B cell (primary cell): ENCODE data around the gene DCLK1. TPM values are rescaled to one million over a fixed set of nuclear protein-coding genes. Genes with fewer than 3 reads are reported as not detected.

Source experiments
- ATAC-seq: fragments of 200-7000 bp; cut with Tn5 transposase; one replicate; pipeline ENCODE4 v1.10.0; 2021; ENCODE audit warnings: low read depth, mild to moderate bottlenecking, moderate number of reproducible peaks, moderate library complexity
- CTCF ChIA-PET: fragments of 350-600 bp; sonication (Branson Sonifier 250); formaldehyde crosslinking; loops from one replicate; lab custom pipeline; 2021; ENCODE audit warnings: antibody characterized with exemption, inconsistent platforms; lab: Charles Lee
- POLR2A ChIA-PET: fragments of 350-600 bp; sonication (Branson Sonifier 250); formaldehyde crosslinking; loops from one replicate; lab custom pipeline; 2021; ENCODE audit warnings: antibody characterized with exemption; lab: Charles Lee
- DNase-seq: peaks from one replicate; pipeline ENCODE4 v3.0.0; 2013
- H2AFZ ChIP-seq: 2 replicates; pipeline ENCODE4 v1.6.1; 2012; ENCODE audit warnings: mild to moderate bottlenecking, low read depth, low read length; ENCODE audit not compliant: insufficient read depth, poor library complexity, severe bottlenecking
- H3K27ac ChIP-seq, 2 donors: 1 replicate in 1 of 2; 2 replicates in 1 of 2; pipeline ENCODE4 v1.5.1; 2012 to 2013; ENCODE audit warnings: low read length in 2 of 2, mild to moderate bottlenecking in 2 of 2, moderate library complexity in 1 of 2
- H3K27me3 ChIP-seq, 4 experiments: fragments of 200-600 bp in 1 of 4; sonication (generic) in 1 of 4; replicated peaks in 1 of 4; 1 replicate in 2 of 4; 2 replicates in 2 of 4; pipeline versions ENCODE4 v1.6.1 to v1.7.0; 2013 to 2016; ENCODE audit warnings: low read length in 3 of 4, mild to moderate bottlenecking in 2 of 4, mixed read lengths in 1 of 4, moderate library complexity in 1 of 4; ENCODE audit not compliant: insufficient read depth in 4 of 4, control insufficient read depth in 3 of 4; ENCODE audit errors: control extremely low read depth in 1 of 4
- H3K36me3 ChIP-seq, 2 experiments: replicated peaks in 1 of 2; 1 replicate in 1 of 2; 2 replicates in 1 of 2; pipeline versions ENCODE4 v1.6.1 to v1.7.1; 2013; ENCODE audit warnings: low read length in 1 of 2; ENCODE audit not compliant: insufficient read depth in 2 of 2, control insufficient read depth in 1 of 2; ENCODE audit errors: control extremely low read depth in 1 of 2, extremely low read depth in 1 of 2
- H3K4me1 ChIP-seq, 2 donors: fragments of 200-600 bp in 1 of 2; sonication (generic) in 1 of 2; 1 replicate in 1 of 2; 2 replicates in 1 of 2; pipeline versions ENCODE4 v1.5.1 to v1.6.1; 2013 to 2017; ENCODE audit warnings: low read length in 2 of 2; ENCODE audit not compliant: control insufficient read depth in 2 of 2, insufficient read depth in 2 of 2
- H3K4me2 ChIP-seq: replicated peaks from 2 replicates; pipeline ENCODE3; 2012; ENCODE audit warnings: mild to moderate bottlenecking, low read depth, low read length; ENCODE audit not compliant: poor library complexity, severe bottlenecking
- H3K4me3 ChIP-seq, 5 experiments: fragments of 200-600 bp in 1 of 5; sonication (generic) in 1 of 5; 1 replicate in 3 of 5; 2 replicates in 2 of 5; pipeline versions ENCODE4 v1.5.1 to v1.7.0; 2011 to 2016; ENCODE audit warnings: low read length in 4 of 5, mild to moderate bottlenecking in 4 of 5, low read depth in 2 of 5, control low read depth in 1 of 5, moderate library complexity in 1 of 5; ENCODE audit not compliant: insufficient read depth in 1 of 5; ENCODE audit errors: control extremely low read depth in 1 of 5, extremely low read depth in 1 of 5
- H3K79me2 ChIP-seq: fragments of 200-600 bp; sonication (generic); one replicate; pipeline ENCODE4 v1.6.0; 2016; ENCODE audit warnings: low read length; ENCODE audit not compliant: control insufficient read depth, insufficient read depth
- H3K9ac ChIP-seq: fragments of 200-600 bp; sonication (generic); 2 replicates; pipeline ENCODE4 v1.6.1; 2017; ENCODE audit warnings: mild to moderate bottlenecking, low read length, moderate library complexity
- H3K9me3 ChIP-seq, 3 donors: one replicate each; pipeline versions ENCODE4 v1.6.1 to v1.7.1; 2013; ENCODE audit warnings: low read length in 2 of 3; ENCODE audit not compliant: control insufficient read depth in 2 of 3, insufficient read depth in 1 of 3; ENCODE audit errors: control extremely low read depth in 1 of 3
- H4K20me1 ChIP-seq: 2 replicates; pipeline ENCODE4 v1.6.0; 2012; ENCODE audit warnings: mild to moderate bottlenecking, low read length; ENCODE audit not compliant: insufficient read depth, control insufficient read depth, poor library complexity, severe bottlenecking
- H3K27ac Mint-ChIP-seq: one replicate; pipeline ENCODE4 v1.8.0; 2021; ENCODE audit warnings: mixed read lengths
- H3K27me3 Mint-ChIP-seq: one replicate; pipeline ENCODE4 v1.8.0; 2021; ENCODE audit warnings: mixed read lengths
- H3K4me1 Mint-ChIP-seq: one replicate; pipeline ENCODE4 v1.8.0; 2021; ENCODE audit warnings: mixed read lengths
- H3K4me3 Mint-ChIP-seq: one replicate; pipeline ENCODE4 v1.8.0; 2021; ENCODE audit warnings: mixed read lengths
- H3K9me3 Mint-ChIP-seq: one replicate; pipeline ENCODE4 v1.8.0; 2022; ENCODE audit warnings: mixed read lengths; ENCODE audit not compliant: insufficient read depth
- CTCF ChIP-seq: fragments of 200-600 bp; IDR thresholded peaks from one replicate; pipeline ENCODE4 v1.8.0; 2022; ENCODE audit warnings: antibody characterized with exemption, mild to moderate bottlenecking
- EZH2 ChIP-seq: IDR thresholded peaks from 2 replicates; pipeline ENCODE4 v1.6.1; 2012; ENCODE audit warnings: borderline replicate concordance, low read depth, mild to moderate bottlenecking, moderate library complexity, low read length; ENCODE audit not compliant: insufficient read depth, poor library complexity, severe bottlenecking
- WGBS: methylation state at CpG from one replicate; pipeline ENCODE4 v1.1.5; 2013; ENCODE audit warnings: missing lambda C conversion rate; ENCODE audit not compliant: insufficient coverage; 5-methylcytosine and 5-hydroxymethylcytosine counted together
- intact Hi-C: fragments of 100-400 bp; cut with micrococcal nuclease; formaldehyde crosslinking; loops from one replicate; pipeline ENCODE4 v1.10.0; 2022
- polyA plus RNA-seq: library from polyadenylated mRNA; depleted of rRNA; stranded (reverse); fragments of >200 nt; gene quantifications from 2 replicates; pipeline ENCODE4 v1.2.3, GENCODE V29; 2012
- total RNA-seq, 2 donors: library from RNA; stranded (reverse); fragments of 120-200 nt in 1 of 2; gene quantifications; 1 replicate in 1 of 2; 2 replicates in 1 of 2; pipeline versions ENCODE4 v1.2.3 to v1.2.4, GENCODE V29; 2013 to 2022

Gene DCLK1
- total and polyA plus RNA-seq, 2 donors (not counting 1 experiment from before 2014, with no cell fraction given): not detected

DNA sequence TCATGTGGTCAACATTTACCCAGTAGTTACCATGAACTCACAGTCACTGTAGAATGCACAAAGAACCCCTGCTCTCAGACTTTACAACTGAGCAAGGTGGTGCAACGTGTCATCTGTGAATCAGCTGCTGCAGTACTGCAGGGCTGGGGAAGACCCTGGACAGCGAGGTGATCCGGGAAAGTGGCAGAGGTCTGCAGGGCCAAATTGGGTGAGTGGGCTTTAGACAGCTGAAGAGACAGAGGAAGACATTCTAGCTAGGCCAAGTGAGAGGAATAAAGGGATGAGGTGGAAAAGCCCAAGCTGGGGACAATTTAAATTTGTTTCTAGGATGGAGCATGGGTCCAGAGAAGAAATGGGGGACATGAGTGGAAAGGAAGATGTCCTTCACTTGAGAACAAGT lies 270.5 kb downstream of the DCLK1 start:
- Histone ChIP-seq H3K4me1 (no peaks in the 10 kb centered on the region), H3K79me2 (no peaks in the 10 kb centered on the region), H3K27ac (no peak overlapping the region), H3K4me2 (no peak overlapping the region), H3K36me3 (no peaks in the 10 kb centered on the region), H3K4me3 (no peak overlapping the region), H3K27me3 (peaks cover 0 to 4% (median 0%) of the 10 kb centered on the region in 4 experiments), H4K20me1 (no peaks in the 10 kb centered on the region), H3K9ac (no peak overlapping the region), H3K9me3 (no peaks in the 10 kb centered on the region), H2AFZ (no peak overlapping the region)
- POLR2A ChIA-PET: no interaction called here
- 69% methylated on average over 3 of the region's 3 CpGs for WGBS
- Mint-ChIP-seq H3K27me3 (peaks cover 7% of the 10 kb centered on the region), H3K9me3 (peaks cover 4% of the 10 kb centered on the region), H3K27ac (no peak overlapping the region), H3K4me3 (no peak overlapping the region), H3K4me1 (no peaks in the 10 kb centered on the region)
- intact Hi-C loops: no loop called here
- TF ChIP-seq CTCF (no peak), EZH2 (no peak)
- DNase-seq (no peak), ATAC-seq (no peak)
- CTCF ChIA-PET: no interaction called here

DNA sequence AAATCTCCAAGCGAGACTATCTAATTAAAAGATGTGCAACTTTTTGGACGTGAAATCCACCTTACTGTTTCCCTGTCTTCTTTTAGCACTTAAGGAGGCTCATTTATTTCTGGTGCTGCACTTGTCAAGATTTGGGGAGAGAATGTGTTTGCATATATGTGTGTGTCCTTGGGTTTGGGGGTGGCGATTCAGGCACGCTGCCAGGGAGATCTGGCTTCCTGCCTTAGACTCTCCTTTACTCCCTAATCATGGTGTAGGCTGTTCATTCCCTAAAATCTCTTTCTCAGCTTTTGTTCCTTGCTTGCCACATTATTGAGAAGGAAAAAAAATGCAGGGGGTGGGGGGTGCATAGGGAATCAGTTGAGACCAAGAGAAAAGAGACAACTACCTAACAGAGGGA lies 271.2 kb downstream of the DCLK1 start:
- Histone ChIP-seq H3K4me2 (no peak overlapping the region), H3K79me2 (no peaks in the 10 kb centered on the region), H3K27ac (no peak overlapping the region), H3K4me3 (no peak overlapping the region), H3K9me3 (no peaks in the 10 kb centered on the region), H3K36me3 (no peaks in the 10 kb centered on the region), H2AFZ (no peak overlapping the region), H3K9ac (no peak overlapping the region), H3K27me3 (peaks cover 0 to 4% (median 0%) of the 10 kb centered on the region in 4 experiments), H3K4me1 (no peaks in the 10 kb centered on the region), H4K20me1 (no peaks in the 10 kb centered on the region)
- intact Hi-C loops: no loop called here
- no CpG with 5 or more reads among the region's 4 CpGs for WGBS
- TF ChIP-seq EZH2 (no peak), CTCF (no peak)
- H3K9me3 Mint-ChIP-seq: peaks cover 4% of the 10 kb centered on the region
- no peak overlapping the region for H3K27ac Mint-ChIP-seq
- CTCF ChIA-PET: no interaction called here
- H3K27me3 Mint-ChIP-seq: peaks cover 12% of the 10 kb centered on the region
- DNase-seq: no peak
- H3K4me3 Mint-ChIP-seq: no peak overlapping the region
- POLR2A ChIA-PET: no interaction called here
- no peak for ATAC-seq
- no peaks in the 10 kb centered on the region for H3K4me1 Mint-ChIP-seq
